ENCODE results near the gene RERE.

DNA sequence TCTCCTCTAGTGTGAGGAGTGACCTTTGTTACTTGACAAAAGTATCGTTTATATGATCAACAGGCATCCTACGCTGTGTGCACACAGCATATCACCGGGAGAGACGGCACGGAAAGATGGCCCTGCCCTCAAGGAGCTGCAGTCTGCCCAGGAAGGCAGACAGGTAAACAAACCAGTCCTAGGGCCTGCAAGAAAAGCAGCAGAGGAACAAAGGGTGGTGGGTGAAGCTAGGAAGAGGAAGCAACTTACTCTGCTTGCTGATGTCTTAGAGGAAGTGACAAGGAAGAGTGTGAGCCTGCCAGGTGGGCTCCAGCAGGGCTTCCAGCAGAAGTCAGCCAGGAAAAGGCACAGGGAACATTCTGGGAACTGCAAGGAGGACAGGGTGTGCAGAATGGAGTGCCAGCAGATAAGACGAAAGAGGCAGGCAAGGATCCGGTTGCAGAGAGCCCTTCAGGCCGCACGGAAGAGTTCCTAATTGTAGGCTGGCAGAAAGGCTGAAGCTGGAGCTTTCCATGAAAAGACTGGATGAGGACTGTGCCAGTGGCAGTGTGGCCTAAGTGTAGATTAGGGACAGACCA lies 392.8 kb downstream of the RERE start:
- TF ChIP-seq EZH2 (IDR thresholded peaks at IDR 0.05) (no peak), POLR2AphosphoS5 (IDR thresholded peaks at IDR 0.05; ENCODE audit: borderline replicate concordance, low read depth, low read length) (no peak)

All from SK-N-MC (cell line).